Astrocyte (in vitro differentiated cells and primary cell): ENCODE data around the gene RBPJ.

ENCODE experiments used
- EZH2 ChIP-seq: IDR thresholded peaks from 2 replicates; pipeline ENCODE4 v1.6.1; 2012; ENCODE audit warnings: mild to moderate bottlenecking, low read length, inconsistent platforms; ENCODE audit not compliant: insufficient read depth
- TF ChIP-seq, protein P1 (sequence below): IDR thresholded peaks from 2 replicates; pipeline ENCODE4 v1.5.1; 2011; ENCODE audit warnings: low read depth, mild to moderate bottlenecking, inconsistent platforms, low read length, moderate library complexity; ENCODE audit not compliant: insufficient read depth

GRCh38 chr4:26467724-26468123, 146.9 kb downstream of the RBPJ start:
- TF ChIP-seq, protein P1, sequence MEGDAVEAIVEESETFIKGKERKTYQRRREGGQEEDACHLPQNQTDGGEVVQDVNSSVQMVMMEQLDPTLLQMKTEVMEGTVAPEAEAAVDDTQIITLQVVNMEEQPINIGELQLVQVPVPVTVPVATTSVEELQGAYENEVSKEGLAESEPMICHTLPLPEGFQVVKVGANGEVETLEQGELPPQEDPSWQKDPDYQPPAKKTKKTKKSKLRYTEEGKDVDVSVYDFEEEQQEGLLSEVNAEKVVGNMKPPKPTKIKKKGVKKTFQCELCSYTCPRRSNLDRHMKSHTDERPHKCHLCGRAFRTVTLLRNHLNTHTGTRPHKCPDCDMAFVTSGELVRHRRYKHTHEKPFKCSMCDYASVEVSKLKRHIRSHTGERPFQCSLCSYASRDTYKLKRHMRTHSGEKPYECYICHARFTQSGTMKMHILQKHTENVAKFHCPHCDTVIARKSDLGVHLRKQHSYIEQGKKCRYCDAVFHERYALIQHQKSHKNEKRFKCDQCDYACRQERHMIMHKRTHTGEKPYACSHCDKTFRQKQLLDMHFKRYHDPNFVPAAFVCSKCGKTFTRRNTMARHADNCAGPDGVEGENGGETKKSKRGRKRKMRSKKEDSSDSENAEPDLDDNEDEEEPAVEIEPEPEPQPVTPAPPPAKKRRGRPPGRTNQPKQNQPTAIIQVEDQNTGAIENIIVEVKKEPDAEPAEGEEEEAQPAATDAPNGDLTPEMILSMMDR = no peak
- no peak for TF ChIP-seq EZH2
